Body of pancreas (tissue), 4 donors: ENCODE results near the gene SMAD5. TPM values are rescaled to one million over a fixed set of nuclear protein-coding genes. Genes with fewer than 3 reads are reported as not detected.
A peak's percentile ranks its signal among the peaks of the same experiment; 100 is the strongest.

Source experiments
- ATAC-seq: fragments of 150-250 bp; one replicate; pipeline ENCODE4 v1.9.1; 2016
- DNase-seq, 4 donors: peaks; one replicate each; pipeline ENCODE4 v3.0.0-alpha.2; 2019
- H3K27ac ChIP-seq, 4 donors: fragments of 200-600 bp; sonication (generic); 1 replicate in 3 of 4; 2 replicates in 1 of 4; pipeline versions ENCODE4 v1.5.1 to v1.6.1; 2016 to 2019; ENCODE audit warnings: mild to moderate bottlenecking in 1 of 4, mixed read lengths in 1 of 4, moderate library complexity in 1 of 4
- H3K27me3 ChIP-seq, 2 donors: fragments of 200-600 bp; sonication (generic); one replicate each; pipeline ENCODE4 v1.6.0; 2016; ENCODE audit warnings: mild to moderate bottlenecking in 1 of 2
- H3K36me3 ChIP-seq, 2 donors: fragments of 200-600 bp; sonication (generic); replicated peaks in 1 of 2; 2 replicates each; pipeline ENCODE4 v1.5.1; 2016; ENCODE audit warnings: low read depth in 2 of 2; ENCODE audit not compliant: insufficient read depth in 1 of 2
- H3K4me1 ChIP-seq: fragments of 200-600 bp; sonication (generic); one replicate; pipeline ENCODE4 v1.6.0; 2016
- H3K4me3 ChIP-seq, 2 donors: fragments of 200-600 bp; sonication (generic); 1 replicate in 1 of 2; 2 replicates in 1 of 2; pipeline ENCODE4 v1.5.1; 2016 to 2019
- H3K9me3 ChIP-seq, 3 donors: fragments of 200-600 bp; sonication (generic); 1 replicate in 2 of 3; 2 replicates in 1 of 3; pipeline ENCODE4 v1.5.1; 2016
- CTCF ChIP-seq, 7 experiments: fragments of 450-650 bp in 4 of 7; fragments of 200-600 bp in 3 of 7; sonication (generic) in 3 of 7; IDR thresholded peaks; one replicate each; pipeline ENCODE4 v1.5.1; 2016 to 2019; ENCODE audit warnings: antibody characterized with exemption in 7 of 7
- POLR2A ChIP-seq, 3 donors: fragments of 450-650 bp; IDR thresholded peaks; one replicate each; pipeline ENCODE4 v1.6.1; 2016; ENCODE audit warnings: antibody characterized with exemption in 3 of 3, mild to moderate bottlenecking in 2 of 3
- WGBS, 2 donors: methylation state at CpG; one replicate each; pipeline ENCODE4 v1.1.5; 2017; 5-methylcytosine and 5-hydroxymethylcytosine counted together
- intact Hi-C: fragments of 100-400 bp; cut with DNase I; formaldehyde crosslinking; loops from one replicate; pipeline ENCODE4 v1.15.1; 2023
- total RNA-seq, 2 donors: library from RNA; depleted of rRNA; stranded (reverse); fragments of >200 nt; gene quantifications; one replicate each; pipeline ENCODE4 v1.1.0, GENCODE V29; 2016

The SMAD5 gene
- total RNA-seq, 2 donors from 2014 or later = 24.1 to 35.0 TPM

GRCh38 chr5:136190904-136191303 lies 58.3 kb downstream of the SMAD5 start:
- H3K4me3 ChIP-seq = no peak overlapping the region
- no peak for ATAC-seq
- 14 to 17% methylated on average over 1 of the region's 1 CpG for WGBS, 2 donors
- TF ChIP-seq CTCF (IDR thresholded peaks at IDR 0.05) (no peak), POLR2A (IDR thresholded peaks at IDR 0.05) (no peak)
- no peaks in the 10 kb centered on the region for H3K9me3 ChIP-seq
- no peak for DNase-seq
- no peaks in the 10 kb centered on the region for H3K27me3 ChIP-seq
- intact Hi-C loops = no loop called here
- H3K4me1 ChIP-seq = peaks cover 20% of the 10 kb centered on the region
- H3K36me3 ChIP-seq = peaks cover 0 to 1% of the 10 kb centered on the region in 2 donors
- H3K27ac ChIP-seq = no peak overlapping the region

- H3K36me3 ChIP-seq = peaks cover 0 to 1% of the 10 kb centered on the region in 2 donors
- no peak overlapping the region for H3K4me3 ChIP-seq
- no peak overlapping the region for H3K27ac ChIP-seq
- H3K9me3 ChIP-seq = no peaks in the 10 kb centered on the region
- DNase-seq (no peak), ATAC-seq (no peak)
- intact Hi-C loops = no loop called here
- 23 to 34% methylated on average over 19 to 44 of the region's 44 CpGs for WGBS, 2 donors
- H3K27me3 ChIP-seq = no peaks in the 10 kb centered on the region
- H3K4me1 ChIP-seq = peaks cover 20% of the 10 kb centered on the region
- TF ChIP-seq POLR2A (IDR thresholded peaks at IDR 0.05) (no peak), CTCF (IDR thresholded peaks at IDR 0.05) (no peak)
These were observed 58.8 kb downstream of the SMAD5 start for GRCh38 chr5:136191304-136192014.

- H3K4me1 ChIP-seq = peaks cover 20% of the 10 kb centered on the region
- H3K9me3 ChIP-seq = no peaks in the 10 kb centered on the region
- WGBS, 2 donors = 1% methylated on average over 55 of the region's 56 CpGs; no CpG with 5 or more reads in 1 of the 2 donors
- DNase-seq (no peak), ATAC-seq (no peak)
- H3K36me3 ChIP-seq = peaks cover 0 to 1% of the 10 kb centered on the region in 2 donors
- TF ChIP-seq CTCF (IDR thresholded peaks at IDR 0.05) (no peak), POLR2A (IDR thresholded peaks at IDR 0.05) (no peak)
- H3K27me3 ChIP-seq = no peaks in the 10 kb centered on the region
- intact Hi-C loops = no loop called here
- H3K27ac ChIP-seq = no peak overlapping the region
- H3K4me3 ChIP-seq = no peak overlapping the region
These were observed 59.4 kb downstream of the SMAD5 start for GRCh38 chr5:136192015-136192525.

GRCh38 chr5:136192526-136193321 lies 60.1 kb downstream of the SMAD5 start, which contains the start of gene SMIM32:
TSS of gene SMIM32 (minus strand) at chr5:136193162. CDS start at chr5:136192524, 638 bp downstream.
- Histone ChIP-seq H3K27me3 (no peaks in the 10 kb centered on the region), H3K27ac (no peak within 1 kb of the TSS), H3K9me3 (no peaks in the 10 kb centered on the region), H3K36me3 (peaks cover 0 to 1% of the 10 kb centered on the region in 2 donors), H3K4me1 (peaks cover 20% of the 10 kb centered on the region), H3K4me3 (no peak within 1 kb of the TSS)
- TF ChIP-seq CTCF (IDR thresholded peaks at IDR 0.05) = no peak
- peak in 1 of 3 donors; percentile 10 for TF ChIP-seq POLR2A (IDR thresholded peaks at IDR 0.05)
- intact Hi-C loops = no loop called here
- peak in 2 of 4 donors; percentile 19 to 20 for DNase-seq
- ATAC-seq = no peak
- WGBS, 2 donors = 1% methylated on average over 11 to 81 of the region's 81 CpGs
